Uterus (tissue), 4 donors: ENCODE measurements around the gene MAP2K2. TPM values are rescaled to one million over a fixed set of nuclear protein-coding genes. Genes with fewer than 3 reads are reported as not detected.
"Not testable (repeated sequence)": the region's sequence is repeated elsewhere in the genome, so short reads cannot be mapped to it uniquely, and the experiment has no call there.

ENCODE experiments used
- DNase-seq, 2 donors: peaks; one replicate each; pipeline ENCODE4 v3.0.0-alpha.2; 2019 to 2020
- H3K27ac ChIP-seq, 2 donors: fragments of 200-600 bp; sonication (generic); 1 replicate in 1 of 2; 2 replicates in 1 of 2; pipeline ENCODE4 v1.5.1; 2016 to 2018
- H3K27me3 ChIP-seq, 2 donors: fragments of 200-600 bp; sonication (generic); one replicate each; pipeline ENCODE4 v1.5.1; 2018 to 2019; ENCODE audit warnings: control low read depth in 1 of 2
- H3K36me3 ChIP-seq, 2 donors: fragments of 200-600 bp; sonication (generic); one replicate each; pipeline ENCODE4 v1.5.1; 2019; ENCODE audit warnings: control low read depth in 1 of 2
- H3K4me1 ChIP-seq, 2 donors: fragments of 200-600 bp; sonication (generic); one replicate each; pipeline ENCODE4 v1.5.1; 2018 to 2019; ENCODE audit warnings: control low read depth in 1 of 2
- H3K4me3 ChIP-seq, 2 donors: fragments of 200-600 bp; sonication (generic); 1 replicate in 1 of 2; 2 replicates in 1 of 2; pipeline ENCODE4 v1.5.1; 2018 to 2019; ENCODE audit warnings: mild to moderate bottlenecking in 1 of 2
- H3K9me3 ChIP-seq, 2 donors: fragments of 200-600 bp; sonication (generic); one replicate each; pipeline ENCODE4 v1.5.1; 2019; ENCODE audit warnings: control low read depth in 1 of 2
- POLR2A ChIP-seq, 2 donors: fragments of 450-650 bp; IDR thresholded peaks; one replicate each; pipeline ENCODE4 v1.6.1; 2016; ENCODE audit warnings: antibody characterized with exemption in 2 of 2, mild to moderate bottlenecking in 1 of 2, moderate library complexity in 1 of 2
- intact Hi-C: fragments of 100-400 bp; cut with DNase I; formaldehyde crosslinking; loops from one replicate; pipeline ENCODE4 v1.15.1; 2023; ENCODE audit warnings: low total_unique reads
- total RNA-seq, 4 donors: library from RNA; depleted of rRNA in 3 of 4; stranded (reverse); fragments of >200 nt in 3 of 4; gene quantifications; one replicate each; pipeline versions ENCODE4 v1.1.0 to v1.2.4, GENCODE V29; 2014 to 2023
- TF ChIP-seq, protein P1 (sequence below), 4 experiments: fragments of 200-600 bp in 2 of 4; fragments of 450-650 bp in 2 of 4; sonication (generic) in 2 of 4; IDR thresholded peaks; one replicate each; pipeline ENCODE4 v1.5.1; 2016 to 2019; ENCODE audit warnings: antibody characterized with exemption in 4 of 4, mild to moderate bottlenecking in 2 of 4, moderate library complexity in 1 of 4
- donor health status: DM: yes; HTN: yes; CAD: no.

Gene MAP2K2
- total RNA-seq, 4 donors from 2014 or later, result 7.4 to 105 (median 82.4) TPM

DNA sequence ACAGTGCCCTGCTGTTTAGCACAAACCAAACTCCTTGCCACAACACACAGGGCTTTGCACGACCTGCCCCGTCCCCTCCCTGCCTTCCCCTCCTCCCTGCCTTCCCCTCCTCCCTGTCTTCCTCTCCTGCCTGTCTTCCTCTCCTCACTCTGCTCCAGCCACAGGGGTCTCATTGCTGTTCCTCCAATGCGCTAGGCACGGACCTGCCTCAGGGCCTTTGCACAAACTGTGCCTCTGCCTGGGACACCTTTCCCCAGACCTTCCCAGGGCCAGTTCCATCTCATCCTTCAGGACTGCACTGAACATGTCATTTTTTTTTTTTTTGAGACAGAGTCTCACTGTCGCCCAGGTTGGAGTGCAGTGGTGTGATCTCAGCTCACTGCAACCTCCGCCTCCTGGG is 27.7 kb upstream of the MAP2K2 start:
- H3K4me3 ChIP-seq, result no peak overlapping the region
- H3K9me3 ChIP-seq, result no peaks in the 10 kb centered on the region
- no peak for DNase-seq
- no peaks in the 10 kb centered on the region for H3K27me3 ChIP-seq
- intact Hi-C loops, result loop anchor here (10.0 kb wide), 1 partner anchor 63 kb away; no protein-coding TSS in a partner anchor
- H3K36me3 ChIP-seq, result no peaks in the 10 kb centered on the region
- no peaks in the 10 kb centered on the region for H3K4me1 ChIP-seq
- no peak overlapping the region for H3K27ac ChIP-seq
- TF ChIP-seq POLR2A (IDR thresholded peaks at IDR 0.05), result no peak
- TF ChIP-seq, protein P1, sequence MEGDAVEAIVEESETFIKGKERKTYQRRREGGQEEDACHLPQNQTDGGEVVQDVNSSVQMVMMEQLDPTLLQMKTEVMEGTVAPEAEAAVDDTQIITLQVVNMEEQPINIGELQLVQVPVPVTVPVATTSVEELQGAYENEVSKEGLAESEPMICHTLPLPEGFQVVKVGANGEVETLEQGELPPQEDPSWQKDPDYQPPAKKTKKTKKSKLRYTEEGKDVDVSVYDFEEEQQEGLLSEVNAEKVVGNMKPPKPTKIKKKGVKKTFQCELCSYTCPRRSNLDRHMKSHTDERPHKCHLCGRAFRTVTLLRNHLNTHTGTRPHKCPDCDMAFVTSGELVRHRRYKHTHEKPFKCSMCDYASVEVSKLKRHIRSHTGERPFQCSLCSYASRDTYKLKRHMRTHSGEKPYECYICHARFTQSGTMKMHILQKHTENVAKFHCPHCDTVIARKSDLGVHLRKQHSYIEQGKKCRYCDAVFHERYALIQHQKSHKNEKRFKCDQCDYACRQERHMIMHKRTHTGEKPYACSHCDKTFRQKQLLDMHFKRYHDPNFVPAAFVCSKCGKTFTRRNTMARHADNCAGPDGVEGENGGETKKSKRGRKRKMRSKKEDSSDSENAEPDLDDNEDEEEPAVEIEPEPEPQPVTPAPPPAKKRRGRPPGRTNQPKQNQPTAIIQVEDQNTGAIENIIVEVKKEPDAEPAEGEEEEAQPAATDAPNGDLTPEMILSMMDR (IDR thresholded peaks at IDR 0.05), result no peak

- no peaks in the 10 kb centered on the region for H3K36me3 ChIP-seq
- intact Hi-C loops, result loop anchor here (10.0 kb wide), 1 partner anchor 65 kb away; no protein-coding TSS in a partner anchor
- H3K4me3 ChIP-seq, result no peak overlapping the region
- H3K27me3 ChIP-seq, result no peaks in the 10 kb centered on the region
- H3K4me1 ChIP-seq, result no peaks in the 10 kb centered on the region
- no peak for DNase-seq
- no peaks in the 10 kb centered on the region for H3K9me3 ChIP-seq
- H3K27ac ChIP-seq, result no peak overlapping the region
- TF ChIP-seq, protein P1 (IDR thresholded peaks at IDR 0.05), result no peak
- TF ChIP-seq POLR2A (IDR thresholded peaks at IDR 0.05), result no peak
These were observed 25.8 kb upstream of the MAP2K2 start for GRCh38 chr19:4149518-4150288.

GRCh38 chr19:4144666-4145249 is 20.8 kb upstream of the MAP2K2 start:
- Histone ChIP-seq H3K4me3 (no peak overlapping the region), H3K9me3 (no peaks in the 10 kb centered on the region), H3K4me1 (no peaks in the 10 kb centered on the region), H3K27me3 (no peaks in the 10 kb centered on the region), H3K36me3 (no peaks in the 10 kb centered on the region), H3K27ac (no peak overlapping the region)
- DNase-seq, result no peak
- no peak for TF ChIP-seq POLR2A (IDR thresholded peaks at IDR 0.05)
- TF ChIP-seq, protein P1 (IDR thresholded peaks at IDR 0.05), result no peak
- intact Hi-C loops, result no loop called here

DNA sequence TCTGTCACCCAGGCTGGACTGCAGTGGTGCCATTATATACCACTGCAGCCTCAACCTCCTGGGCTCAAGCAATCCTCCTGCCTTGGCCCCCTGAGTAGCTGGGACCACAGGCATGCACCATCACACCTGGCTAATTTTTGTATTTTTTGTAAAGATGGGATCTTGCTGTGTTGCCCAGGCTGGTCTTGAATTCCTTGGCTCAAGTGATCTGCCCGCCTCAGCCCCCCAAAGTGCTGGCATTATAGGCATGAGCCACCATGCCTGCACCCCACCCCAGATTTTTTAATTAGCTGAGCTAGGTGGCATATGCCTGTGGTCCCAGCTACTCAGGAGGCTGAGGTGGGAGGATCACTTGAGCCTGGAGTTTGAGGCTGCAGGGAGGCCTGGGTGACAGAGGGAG is 19.0 kb upstream of the MAP2K2 start:
- intact Hi-C loops, DNase-seq, H3K4me3 ChIP-seq, H3K27ac ChIP-seq, H3K9me3 ChIP-seq, H3K36me3 ChIP-seq, H3K4me1 ChIP-seq, H3K27me3 ChIP-seq: not testable (repeated sequence)

DNA sequence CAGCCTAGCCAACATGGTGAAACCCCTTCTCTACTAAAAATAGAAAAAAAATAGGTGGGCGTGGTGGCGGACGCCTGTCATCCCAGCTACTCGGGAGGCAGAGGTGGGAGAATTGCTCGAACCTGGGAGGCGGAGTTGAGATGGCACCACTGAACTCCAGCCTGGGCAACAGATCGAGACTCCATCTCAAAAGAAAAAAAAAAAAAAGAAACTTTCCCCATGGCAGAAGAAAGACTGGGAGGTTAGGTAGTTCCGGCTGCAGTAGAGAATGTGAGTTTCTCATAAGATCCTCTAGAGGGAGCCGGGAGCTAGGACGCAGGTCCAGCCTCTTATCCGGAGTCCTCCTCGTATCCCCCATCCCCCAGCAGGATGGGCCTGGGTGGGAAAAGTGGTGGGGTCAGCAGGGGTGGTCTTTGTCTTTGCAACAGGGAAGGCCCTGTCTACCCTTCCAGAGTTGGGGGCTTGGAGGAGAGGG is 16.4 kb upstream of the MAP2K2 start:
- Histone ChIP-seq H3K9me3 (no peaks in the 10 kb centered on the region), H3K4me3 (no peak overlapping the region), H3K27ac (no peak overlapping the region), H3K4me1 (no peaks in the 10 kb centered on the region), H3K27me3 (no peaks in the 10 kb centered on the region), H3K36me3 (no peaks in the 10 kb centered on the region)
- TF ChIP-seq, protein P1 (IDR thresholded peaks at IDR 0.05), result peak in 3 of 4 experiments; percentile 42 to 51 (median 43)
- TF ChIP-seq POLR2A (IDR thresholded peaks at IDR 0.05), result no peak
- intact Hi-C loops, result no loop called here
- DNase-seq, result no peak
